Vagina (tissue), 2 donors: ENCODE measurements around the gene ATG5. TPM values are rescaled to one million over a fixed set of nuclear protein-coding genes. Genes with fewer than 3 reads are reported as not detected.

ENCODE experiments used
- DNase-seq, 2 donors: peaks; one replicate each; pipeline ENCODE4 v3.0.0-alpha.2; 2017; ENCODE audit errors: extremely low spot score in 2 of 2
- H3K27ac ChIP-seq: fragments of 200-600 bp; sonication (generic); one replicate; pipeline ENCODE4 v1.5.1; 2019
- H3K27me3 ChIP-seq: fragments of 200-600 bp; sonication (generic); one replicate; pipeline ENCODE4 v1.5.1; 2019
- H3K36me3 ChIP-seq, 2 donors: fragments of 200-600 bp; sonication (generic); one replicate each; pipeline ENCODE4 v1.5.1; 2017 to 2019
- H3K4me1 ChIP-seq: fragments of 200-600 bp; sonication (generic); one replicate; pipeline ENCODE4 v1.5.1; 2019
- H3K4me3 ChIP-seq, 2 donors: fragments of 200-600 bp; sonication (generic); 1 replicate in 1 of 2; 2 replicates in 1 of 2; pipeline ENCODE4 v1.5.1; 2016 to 2019
- H3K9me3 ChIP-seq: fragments of 200-600 bp; sonication (generic); one replicate; pipeline ENCODE4 v1.5.1; 2019
- POLR2A ChIP-seq, 2 donors: fragments of 450-650 bp; IDR thresholded peaks; one replicate each; pipeline ENCODE4 v1.6.1; 2017; ENCODE audit warnings: antibody characterized with exemption in 2 of 2, mild to moderate bottlenecking in 2 of 2, moderate library complexity in 2 of 2
- POLR2AphosphoS5 ChIP-seq, 2 donors: sonication (generic); formaldehyde crosslinking; IDR thresholded peaks; one replicate each; pipeline ENCODE4 v1.9.0; 2017; ENCODE audit warnings: antibody characterized with exemption in 2 of 2, mild to moderate bottlenecking in 2 of 2, low read depth in 1 of 2; ENCODE audit not compliant: insufficient read depth in 1 of 2
- intact Hi-C: fragments of 100-400 bp; cut with DNase I; formaldehyde crosslinking; loops from one replicate; pipeline ENCODE4 v1.15.1; 2023
- total RNA-seq: library from RNA; depleted of rRNA; stranded (reverse); fragments of >200 nt; gene quantifications from one replicate; pipeline ENCODE4 v1.2.3, GENCODE V29; 2016
- TF ChIP-seq, protein P1 (sequence below), 3 experiments: fragments of 450-650 bp in 2 of 3; fragments of 200-600 bp in 1 of 3; sonication (generic) in 1 of 3; IDR thresholded peaks; one replicate each; pipeline ENCODE4 v1.5.1; 2017 to 2019; ENCODE audit warnings: antibody characterized with exemption in 3 of 3, mild to moderate bottlenecking in 2 of 3, moderate library complexity in 2 of 3

The ATG5 gene
- total RNA-seq, 1 donor from 2014 or later: 37.1 TPM

DNA sequence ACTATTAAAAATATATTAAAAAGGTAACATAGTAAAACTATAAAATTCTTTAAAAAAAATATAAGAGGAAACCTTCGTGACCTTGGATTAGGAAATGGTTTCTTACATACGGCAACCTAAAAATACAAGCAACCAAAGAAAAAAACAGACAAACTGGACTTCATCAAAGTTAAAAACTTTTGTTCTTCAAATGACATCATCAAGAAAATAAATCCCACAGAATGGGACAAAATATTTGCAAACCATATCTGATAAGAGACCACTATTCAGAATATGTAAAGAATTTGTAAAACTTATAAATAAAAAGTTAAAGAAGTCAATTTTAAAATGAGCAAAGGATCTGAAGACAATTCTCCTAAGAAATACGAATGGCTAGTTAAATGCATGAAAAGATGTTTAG, 110.0 kb downstream of the ATG5 start:
- H3K36me3 ChIP-seq: no peaks in the 10 kb centered on the region
- H3K27ac ChIP-seq: no peak overlapping the region
- H3K4me3 ChIP-seq: no peak overlapping the region
- no peaks in the 10 kb centered on the region for H3K4me1 ChIP-seq
- TF ChIP-seq, protein P1, sequence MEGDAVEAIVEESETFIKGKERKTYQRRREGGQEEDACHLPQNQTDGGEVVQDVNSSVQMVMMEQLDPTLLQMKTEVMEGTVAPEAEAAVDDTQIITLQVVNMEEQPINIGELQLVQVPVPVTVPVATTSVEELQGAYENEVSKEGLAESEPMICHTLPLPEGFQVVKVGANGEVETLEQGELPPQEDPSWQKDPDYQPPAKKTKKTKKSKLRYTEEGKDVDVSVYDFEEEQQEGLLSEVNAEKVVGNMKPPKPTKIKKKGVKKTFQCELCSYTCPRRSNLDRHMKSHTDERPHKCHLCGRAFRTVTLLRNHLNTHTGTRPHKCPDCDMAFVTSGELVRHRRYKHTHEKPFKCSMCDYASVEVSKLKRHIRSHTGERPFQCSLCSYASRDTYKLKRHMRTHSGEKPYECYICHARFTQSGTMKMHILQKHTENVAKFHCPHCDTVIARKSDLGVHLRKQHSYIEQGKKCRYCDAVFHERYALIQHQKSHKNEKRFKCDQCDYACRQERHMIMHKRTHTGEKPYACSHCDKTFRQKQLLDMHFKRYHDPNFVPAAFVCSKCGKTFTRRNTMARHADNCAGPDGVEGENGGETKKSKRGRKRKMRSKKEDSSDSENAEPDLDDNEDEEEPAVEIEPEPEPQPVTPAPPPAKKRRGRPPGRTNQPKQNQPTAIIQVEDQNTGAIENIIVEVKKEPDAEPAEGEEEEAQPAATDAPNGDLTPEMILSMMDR (IDR thresholded peaks at IDR 0.05): no peak
- intact Hi-C loops: no loop called here
- H3K27me3 ChIP-seq: no peaks in the 10 kb centered on the region
- DNase-seq: no peak
- no peaks in the 10 kb centered on the region for H3K9me3 ChIP-seq

DNA sequence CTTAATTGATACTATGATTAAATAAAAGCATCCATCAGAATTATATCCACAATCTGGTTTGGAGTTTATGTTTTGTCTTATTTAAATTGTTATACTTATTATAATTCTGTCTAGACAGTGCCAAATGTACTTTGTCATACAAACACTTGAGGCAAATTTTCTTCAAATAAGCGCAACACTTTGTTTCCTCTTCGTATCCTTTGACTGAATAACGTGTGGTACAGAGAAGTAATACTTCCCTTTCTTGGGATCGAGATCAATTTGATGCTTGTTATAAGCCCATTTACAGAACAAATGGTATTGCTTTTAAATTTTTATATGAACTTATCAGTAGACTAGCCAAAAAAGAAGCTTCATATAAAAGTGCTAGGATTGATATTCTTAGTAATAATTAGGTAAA, 111.0 kb downstream of the ATG5 start:
- intact Hi-C loops: no loop called here
- TF ChIP-seq POLR2A (IDR thresholded peaks at IDR 0.05) (no peak), POLR2AphosphoS5 (IDR thresholded peaks at IDR 0.05; ENCODE audit: insufficient read depth in 1 of 2, low read depth in 1 of 2) (no peak)
- TF ChIP-seq, protein P1 (IDR thresholded peaks at IDR 0.05): no peak
- Histone ChIP-seq H3K4me1 (no peaks in the 10 kb centered on the region), H3K27me3 (no peaks in the 10 kb centered on the region), H3K4me3 (no peak overlapping the region), H3K27ac (no peak overlapping the region), H3K36me3 (no peaks in the 10 kb centered on the region), H3K9me3 (no peaks in the 10 kb centered on the region)
- no peak for DNase-seq

DNA sequence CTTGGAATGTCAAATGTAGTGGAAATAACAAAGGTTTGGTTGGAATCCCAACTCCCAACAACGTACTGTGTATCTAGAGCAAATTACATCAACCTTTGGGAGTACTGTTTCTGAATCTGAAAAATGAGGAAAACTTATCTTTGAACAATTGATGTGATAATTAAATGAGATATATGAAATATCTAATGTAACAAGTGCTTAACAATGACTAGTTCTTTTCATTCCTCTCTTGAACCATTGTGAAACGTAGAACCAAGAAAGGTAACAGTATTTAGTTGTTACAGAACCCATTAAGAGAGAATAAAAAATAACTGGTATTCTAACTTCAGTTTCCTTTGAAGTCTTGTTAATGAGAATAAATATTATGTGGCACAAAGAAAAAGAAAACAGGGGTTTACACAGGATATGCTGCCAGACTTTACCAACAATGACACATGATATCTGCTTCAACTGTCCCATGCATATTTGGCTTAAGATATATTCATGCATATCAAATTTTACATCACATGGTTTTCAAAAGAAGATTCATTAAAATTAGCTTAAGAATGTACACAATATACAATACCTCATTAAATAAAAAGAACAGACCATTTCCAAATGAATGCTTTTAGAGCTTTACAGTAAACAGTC, 111.8 kb downstream of the ATG5 start:
- no peaks in the 10 kb centered on the region for H3K9me3 ChIP-seq
- no peaks in the 10 kb centered on the region for H3K36me3 ChIP-seq
- no peak overlapping the region for H3K4me3 ChIP-seq
- H3K27ac ChIP-seq: no peak overlapping the region
- intact Hi-C loops: no loop called here
- TF ChIP-seq POLR2AphosphoS5 (IDR thresholded peaks at IDR 0.05; ENCODE audit: insufficient read depth in 1 of 2, low read depth in 1 of 2) (no peak), POLR2A (IDR thresholded peaks at IDR 0.05) (no peak)
- TF ChIP-seq, protein P1 (IDR thresholded peaks at IDR 0.05): no peak
- H3K27me3 ChIP-seq: no peaks in the 10 kb centered on the region
- no peak for DNase-seq
- H3K4me1 ChIP-seq: no peaks in the 10 kb centered on the region

DNA sequence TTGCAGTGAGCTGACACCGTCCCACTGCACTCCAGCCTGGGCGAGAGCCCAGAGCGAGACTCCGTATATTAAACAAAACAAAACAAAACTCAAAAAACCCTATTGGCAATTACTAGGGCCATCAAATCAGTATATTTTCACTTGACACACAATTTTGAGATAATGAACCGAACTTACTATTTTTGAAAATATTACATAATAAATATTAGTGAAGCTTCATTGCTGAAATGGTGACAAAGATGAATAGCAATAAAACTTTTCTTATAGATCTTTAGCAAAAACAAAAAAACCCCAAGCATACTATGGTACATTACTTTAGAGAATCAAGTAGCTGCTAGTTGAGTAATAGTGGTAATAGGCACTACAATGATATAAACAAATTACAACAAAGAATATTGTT, 113.0 kb downstream of the ATG5 start:
- Histone ChIP-seq H3K27ac (no peak overlapping the region), H3K36me3 (no peaks in the 10 kb centered on the region), H3K4me1 (no peaks in the 10 kb centered on the region), H3K27me3 (no peaks in the 10 kb centered on the region), H3K9me3 (no peaks in the 10 kb centered on the region), H3K4me3 (no peak overlapping the region)
- DNase-seq: no peak
- intact Hi-C loops: no loop called here
- no peak for TF ChIP-seq POLR2A (IDR thresholded peaks at IDR 0.05)
- TF ChIP-seq, protein P1 (IDR thresholded peaks at IDR 0.05): no peak
- no peak for TF ChIP-seq POLR2AphosphoS5 (IDR thresholded peaks at IDR 0.05; ENCODE audit: insufficient read depth in 1 of 2, low read depth in 1 of 2)

DNA sequence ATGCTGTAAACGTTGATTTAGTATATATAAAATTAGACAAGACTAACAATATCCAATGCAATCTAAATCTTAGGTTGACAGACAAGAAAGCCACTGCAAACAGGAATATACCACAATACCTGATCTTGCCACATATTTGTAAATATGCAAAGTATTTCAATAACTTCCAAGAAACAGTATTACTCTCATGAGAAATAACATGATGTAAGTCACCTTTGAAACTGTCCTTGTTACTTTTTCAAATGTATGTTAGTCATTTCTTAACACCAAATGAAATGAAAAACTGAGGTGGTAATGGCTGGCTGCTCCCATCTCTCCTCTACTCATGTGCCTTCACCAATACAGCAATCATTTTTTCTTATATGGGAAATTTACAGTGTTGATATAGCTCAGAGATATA, 118.7 kb downstream of the ATG5 start:
- Histone ChIP-seq H3K4me1 (no peaks in the 10 kb centered on the region), H3K4me3 (no peak overlapping the region), H3K27me3 (no peaks in the 10 kb centered on the region), H3K27ac (no peak overlapping the region), H3K9me3 (no peaks in the 10 kb centered on the region), H3K36me3 (no peaks in the 10 kb centered on the region)
- TF ChIP-seq POLR2A (IDR thresholded peaks at IDR 0.05): no peak
- TF ChIP-seq, protein P1 (IDR thresholded peaks at IDR 0.05): no peak
- no peak for TF ChIP-seq POLR2AphosphoS5 (IDR thresholded peaks at IDR 0.05; ENCODE audit: insufficient read depth in 1 of 2, low read depth in 1 of 2)
- no peak for DNase-seq
- intact Hi-C loops: no loop called here
